ENCODE data around the gene CFAP46. TPM values are rescaled to one million over a fixed set of nuclear protein-coding genes. Genes with fewer than 3 reads are reported as not detected.

Gene CFAP46
- total RNA-seq, 4 donors from 2014 or later: 0.32 to 0.54 TPM; not detected in 2

GRCh38 chr10:132929480-132929879, 12.9 kb downstream of the CFAP46 start:
- no peak for DNase-seq (ENCODE audit: low spot score in 2 of 2)
- intact Hi-C loops (cut with DNase I; ENCODE audit: low total_unique reads): no loop called here

DNA sequence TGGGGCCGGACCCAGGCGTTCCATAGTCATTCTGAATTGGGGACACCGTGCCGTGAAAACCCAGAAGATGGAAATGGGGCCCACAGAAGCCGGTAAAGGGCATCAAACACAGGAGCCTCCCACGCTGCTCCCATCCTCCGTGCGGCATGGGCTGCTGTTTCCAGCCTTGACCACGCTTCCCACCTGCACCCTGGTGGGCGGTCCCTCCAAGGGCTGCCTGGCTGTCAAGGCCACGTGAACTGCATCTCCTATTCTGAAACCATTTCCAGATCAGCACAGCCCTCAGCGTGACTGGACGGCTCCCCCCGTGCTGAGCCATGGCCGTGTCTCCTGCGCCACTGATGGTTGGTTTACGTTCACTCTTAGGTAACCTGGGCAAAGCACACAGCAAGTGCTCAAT, 14.1 kb downstream of the CFAP46 start:
- intact Hi-C loops (cut with DNase I; ENCODE audit: low total_unique reads): no loop called here
- 89 to 93% methylated on average over 15 to 17 of the region's 17 CpGs for WGBS, 2 donors
- no peak for TF ChIP-seq POLR2A (IDR thresholded peaks at IDR 0.05)
- TF ChIP-seq CTCF (IDR thresholded peaks at IDR 0.05): no peak
- no peak overlapping the region for H3K4me3 ChIP-seq (ENCODE audit: low read depth, poor library complexity, severe bottlenecking)
- no peak for DNase-seq (ENCODE audit: low spot score in 2 of 2)

More at GRCh38 chr10:132929480-132929879, 12.9 kb downstream of the CFAP46 start:
- WGBS, 2 donors: 90 to 91% methylated on average over 12 of the region's 12 CpGs
- H3K4me3 ChIP-seq (ENCODE audit: low read depth, poor library complexity, severe bottlenecking): no peak overlapping the region
- TF ChIP-seq POLR2A (IDR thresholded peaks at IDR 0.05) (no peak), CTCF (IDR thresholded peaks at IDR 0.05) (no peak)

GRCh38 chr10:132927824-132928223, 14.5 kb downstream of the CFAP46 start:
- intact Hi-C loops (cut with DNase I; ENCODE audit: low total_unique reads): no loop called here
- no peak for DNase-seq (ENCODE audit: low spot score in 2 of 2)
- 85 to 90% methylated on average over 11 of the region's 11 CpGs for WGBS, 2 donors
- no peak for TF ChIP-seq POLR2A (IDR thresholded peaks at IDR 0.05)
- H3K4me3 ChIP-seq (ENCODE audit: low read depth, poor library complexity, severe bottlenecking): no peak overlapping the region

DNA sequence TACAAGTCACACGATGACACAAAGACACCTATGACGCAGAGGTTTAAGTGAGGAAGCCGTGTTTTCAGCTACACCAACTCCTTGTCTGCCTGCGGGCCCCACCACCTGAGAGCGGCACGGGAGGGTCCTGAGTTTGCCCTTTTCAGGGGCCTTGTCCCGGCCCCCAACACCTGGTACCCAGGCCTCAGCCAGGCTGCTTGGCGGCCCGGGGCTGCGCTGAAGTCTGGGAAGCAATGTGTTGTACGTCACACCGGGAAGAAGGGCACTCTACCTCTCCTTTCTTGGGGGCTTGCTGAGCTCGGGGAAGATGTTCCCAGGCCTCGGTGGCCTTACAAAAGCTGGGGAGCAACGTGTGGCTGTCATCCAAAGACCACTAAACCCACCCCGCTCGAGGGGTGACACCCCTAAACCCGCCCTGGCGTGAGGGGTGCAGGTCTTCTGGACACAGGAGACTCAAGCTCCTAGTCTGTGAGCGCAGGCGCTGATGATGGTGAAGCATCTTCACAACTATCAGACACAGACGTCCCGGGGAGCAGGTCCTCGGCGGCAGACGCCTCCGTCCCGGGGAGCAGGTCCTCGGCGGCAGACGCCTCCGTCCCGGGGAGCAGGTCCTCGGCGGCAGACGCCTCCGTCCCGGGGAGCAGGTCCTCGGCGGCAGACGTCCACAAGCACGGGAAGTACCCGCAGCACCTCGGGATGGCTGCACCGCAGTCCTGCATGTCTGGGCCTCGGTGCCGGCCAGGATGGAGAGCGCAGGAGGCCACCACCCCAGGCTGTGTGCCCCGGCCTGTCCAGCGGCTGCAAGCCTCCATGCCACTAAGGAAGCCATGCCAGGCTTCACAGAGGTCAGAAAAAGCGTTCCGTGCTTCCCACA, 15.4 kb downstream of the CFAP46 start:
- 84 to 85% methylated on average over 49 to 50 of the region's 52 CpGs for WGBS, 2 donors
- no peak overlapping the region for H3K4me3 ChIP-seq (ENCODE audit: low read depth, poor library complexity, severe bottlenecking)
- DNase-seq (ENCODE audit: low spot score in 2 of 2): no peak
- intact Hi-C loops (cut with DNase I; ENCODE audit: low total_unique reads): no loop called here
- no peak for TF ChIP-seq POLR2A (IDR thresholded peaks at IDR 0.05)

DNA sequence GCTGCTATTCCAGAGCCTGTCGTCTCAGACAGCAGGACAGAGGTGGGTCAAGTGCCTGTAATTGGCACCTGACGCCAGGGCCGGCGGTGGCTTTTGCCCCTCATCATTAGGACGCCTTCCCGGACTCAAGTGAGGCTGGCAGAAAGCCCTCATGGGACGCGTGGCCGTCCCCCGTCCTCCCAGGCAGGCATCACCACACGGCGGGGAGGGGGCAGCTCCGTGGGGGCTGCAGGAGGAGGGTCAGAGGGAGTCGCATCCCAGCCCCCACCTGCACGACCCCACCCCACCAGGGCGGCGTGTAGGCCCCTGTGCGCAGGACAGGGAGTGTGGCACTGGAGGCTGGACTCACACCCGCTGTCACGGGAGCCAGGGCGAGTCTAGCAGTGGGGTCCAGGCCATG, 16.3 kb downstream of the CFAP46 start:
- no peak overlapping the region for H3K4me3 ChIP-seq (ENCODE audit: low read depth, poor library complexity, severe bottlenecking)
- WGBS, 2 donors: 79 to 86% methylated on average over 10 to 20 of the region's 21 CpGs
- no peak for TF ChIP-seq CTCF (IDR thresholded peaks at IDR 0.05)
- TF ChIP-seq POLR2A (IDR thresholded peaks at IDR 0.05): no peak
- intact Hi-C loops (cut with DNase I; ENCODE audit: low total_unique reads): no loop called here
- no peak for DNase-seq (ENCODE audit: low spot score in 2 of 2)

GRCh38 chr10:132925614-132926013, 16.8 kb downstream of the CFAP46 start:
- TF ChIP-seq CTCF (IDR thresholded peaks at IDR 0.05): no peak
- TF ChIP-seq POLR2A (IDR thresholded peaks at IDR 0.05): no peak

More at GRCh38 chr10:132925614-132926013, 16.8 kb downstream of the CFAP46 start:
- intact Hi-C loops (cut with DNase I; ENCODE audit: low total_unique reads): no loop called here
- 82 to 86% methylated on average over 18 to 22 of the region's 22 CpGs for WGBS, 2 donors
- H3K4me3 ChIP-seq (ENCODE audit: low read depth, poor library complexity, severe bottlenecking): no peak overlapping the region
- DNase-seq (ENCODE audit: low spot score in 2 of 2): no peak

All from lower leg skin (tissue), 4 donors.